ENCODE results near the gene RAN. TPM values are rescaled to one million over a fixed set of nuclear protein-coding genes. Genes with fewer than 3 reads are reported as not detected.
A peak's percentile ranks its signal among the peaks of the same experiment; 100 is the strongest.
"Not testable (repeated sequence)": the region's sequence is repeated elsewhere in the genome, so short reads cannot be mapped to it uniquely, and the experiment has no call there.

The RAN gene
- polyA plus RNA-seq, 2 donors, result 118 to 638 TPM

- Histone ChIP-seq H3K4me1 (ENCODE audit: control insufficient read depth in 2 of 2, insufficient read depth in 2 of 2, low read length in 1 of 2) (peaks cover 5 to 9% of the 10 kb centered on the region in 2 donors), H3K27ac (ENCODE audit: low read depth in 2 of 2, low read length in 1 of 2) (no peak overlapping the region)
- WGBS, 2 donors, result 70 to 73% methylated on average over 17 of the region's 17 CpGs
Observed at GRCh38 chr12:130832561-130833209, 39.2 kb upstream of the RAN start.

GRCh38 chr12:130835011-130835410 lies 36.9 kb upstream of the RAN start:
- Histone ChIP-seq H3K36me3 (ENCODE audit: control insufficient read depth in 2 of 2, insufficient read depth in 2 of 2, low read length in 1 of 2) (no peaks in the 10 kb centered on the region), H3K4me1 (ENCODE audit: control insufficient read depth in 2 of 2, insufficient read depth in 2 of 2, low read length in 1 of 2) (peaks cover 9 to 12% of the 10 kb centered on the region in 2 donors), H3K9me3 (ENCODE audit: control insufficient read depth in 2 of 2, insufficient read depth in 1 of 2, low read depth in 1 of 2, low read length in 1 of 2) (no peaks in the 10 kb centered on the region), H3K27me3 (ENCODE audit: control insufficient read depth in 1 of 2, insufficient read depth in 2 of 2, low read length in 2 of 2) (no peaks in the 10 kb centered on the region), H3K27ac (ENCODE audit: low read depth in 2 of 2, low read length in 1 of 2) (no peak overlapping the region), H3K4me3 (ENCODE audit: low read depth in 1 of 2, low read length in 2 of 2) (no peak overlapping the region)
- 77 to 83% methylated on average over 11 of the region's 11 CpGs for WGBS, 2 donors

More at GRCh38 chr12:130832561-130833209, 39.2 kb upstream of the RAN start:
- Histone ChIP-seq H3K27me3 (ENCODE audit: control insufficient read depth in 1 of 2, insufficient read depth in 2 of 2, low read length in 2 of 2) (no peaks in the 10 kb centered on the region), H3K9me3 (ENCODE audit: control insufficient read depth in 2 of 2, insufficient read depth in 1 of 2, low read depth in 1 of 2, low read length in 1 of 2) (no peaks in the 10 kb centered on the region), H3K4me3 (ENCODE audit: low read depth in 1 of 2, low read length in 2 of 2) (no peak overlapping the region), H3K36me3 (ENCODE audit: control insufficient read depth in 2 of 2, insufficient read depth in 2 of 2, low read length in 1 of 2) (no peaks in the 10 kb centered on the region)

GRCh38 chr12:130835436-130835835 lies 36.4 kb upstream of the RAN start:
- Histone ChIP-seq H3K4me3 (ENCODE audit: low read depth in 1 of 2, low read length in 2 of 2) (no peak overlapping the region), H3K27ac (ENCODE audit: low read depth in 2 of 2, low read length in 1 of 2) (no peak overlapping the region), H3K4me1 (ENCODE audit: control insufficient read depth in 2 of 2, insufficient read depth in 2 of 2, low read length in 1 of 2) (peaks cover 6 to 9% of the 10 kb centered on the region in 2 donors), H3K27me3 (ENCODE audit: control insufficient read depth in 1 of 2, insufficient read depth in 2 of 2, low read length in 2 of 2) (no peaks in the 10 kb centered on the region), H3K36me3 (ENCODE audit: control insufficient read depth in 2 of 2, insufficient read depth in 2 of 2, low read length in 1 of 2) (no peaks in the 10 kb centered on the region), H3K9me3 (ENCODE audit: control insufficient read depth in 2 of 2, insufficient read depth in 1 of 2, low read depth in 1 of 2, low read length in 1 of 2) (no peaks in the 10 kb centered on the region)
- 86 to 89% methylated on average over 6 of the region's 6 CpGs for WGBS, 2 donors

GRCh38 chr12:130838284-130838950 lies 33.4 kb upstream of the RAN start:
- no peaks in the 10 kb centered on the region for H3K36me3 ChIP-seq (ENCODE audit: control insufficient read depth in 2 of 2, insufficient read depth in 2 of 2, low read length in 1 of 2)
- peaks cover 0 to 7% of the 10 kb centered on the region in 2 donors for H3K4me1 ChIP-seq (ENCODE audit: control insufficient read depth in 2 of 2, insufficient read depth in 2 of 2, low read length in 1 of 2)
- peak overlapping the region; percentile 54 to 66 for H3K27ac ChIP-seq (ENCODE audit: low read depth in 2 of 2, low read length in 1 of 2)
- H3K4me3 ChIP-seq (ENCODE audit: low read depth in 1 of 2, low read length in 2 of 2), result peak overlapping the region; percentile 57 to 62
- H3K9me3 ChIP-seq (ENCODE audit: control insufficient read depth in 2 of 2, insufficient read depth in 1 of 2, low read depth in 1 of 2, low read length in 1 of 2), result no peaks in the 10 kb centered on the region
- WGBS, 2 donors, result 3 to 7% methylated on average over 22 to 38 of the region's 38 CpGs
- no peaks in the 10 kb centered on the region for H3K27me3 ChIP-seq (ENCODE audit: control insufficient read depth in 1 of 2, insufficient read depth in 2 of 2, low read length in 2 of 2)

GRCh38 chr12:130838951-130839769 lies 32.7 kb upstream of the RAN start, which contains the start of gene STX2:
TSS of gene STX2 (minus strand) at chr12:130839250. CDS start at chr12:130839099, 151 bp downstream.
- Histone ChIP-seq H3K9me3 (ENCODE audit: control insufficient read depth in 2 of 2, insufficient read depth in 1 of 2, low read depth in 1 of 2, low read length in 1 of 2) (no peaks in the 10 kb centered on the region), H3K27me3 (ENCODE audit: control insufficient read depth in 1 of 2, insufficient read depth in 2 of 2, low read length in 2 of 2) (no peaks in the 10 kb centered on the region), H3K27ac (ENCODE audit: low read depth in 2 of 2, low read length in 1 of 2) (peak within 1 kb of the TSS; percentile 54 to 66), H3K36me3 (ENCODE audit: control insufficient read depth in 2 of 2, insufficient read depth in 2 of 2, low read length in 1 of 2) (no peaks in the 10 kb centered on the region), H3K4me1 (ENCODE audit: control insufficient read depth in 2 of 2, insufficient read depth in 2 of 2, low read length in 1 of 2) (peaks cover 0 to 7% of the 10 kb centered on the region in 2 donors), H3K4me3 (ENCODE audit: low read depth in 1 of 2, low read length in 2 of 2) (peak within 1 kb of the TSS; percentile 57 to 62)
- WGBS, 2 donors, result 1% methylated on average over 56 to 79 of the region's 79 CpGs

- no peak overlapping the region for H3K4me3 ChIP-seq (ENCODE audit: low read depth in 1 of 2, low read length in 2 of 2)
- H3K36me3 ChIP-seq (ENCODE audit: control insufficient read depth in 2 of 2, insufficient read depth in 2 of 2, low read length in 1 of 2), result no peaks in the 10 kb centered on the region
- no peaks in the 10 kb centered on the region for H3K9me3 ChIP-seq (ENCODE audit: control insufficient read depth in 2 of 2, insufficient read depth in 1 of 2, low read depth in 1 of 2, low read length in 1 of 2)
- no peaks in the 10 kb centered on the region for H3K27me3 ChIP-seq (ENCODE audit: control insufficient read depth in 1 of 2, insufficient read depth in 2 of 2, low read length in 2 of 2)
- peaks cover 0 to 7% of the 10 kb centered on the region in 2 donors for H3K4me1 ChIP-seq (ENCODE audit: control insufficient read depth in 2 of 2, insufficient read depth in 2 of 2, low read length in 1 of 2)
- H3K27ac ChIP-seq (ENCODE audit: low read depth in 2 of 2, low read length in 1 of 2), result no peak overlapping the region
- WGBS, 2 donors, result 62 to 63% methylated on average over 11 of the region's 11 CpGs
Observed at GRCh38 chr12:130839770-130840404, 32.0 kb upstream of the RAN start.

- Histone ChIP-seq H3K27me3 (ENCODE audit: control insufficient read depth in 1 of 2, insufficient read depth in 2 of 2, low read length in 2 of 2) (no peaks in the 10 kb centered on the region), H3K27ac (ENCODE audit: low read depth in 2 of 2, low read length in 1 of 2) (no peak overlapping the region), H3K4me1 (ENCODE audit: control insufficient read depth in 2 of 2, insufficient read depth in 2 of 2, low read length in 1 of 2) (no peaks in the 10 kb centered on the region)
Observed at GRCh38 chr12:130846369-130846768, 25.5 kb upstream of the RAN start.

GRCh38 chr12:130847112-130847511 lies 24.8 kb upstream of the RAN start:
- H3K27me3 ChIP-seq (ENCODE audit: control insufficient read depth in 1 of 2, insufficient read depth in 2 of 2, low read length in 2 of 2), result no peaks in the 10 kb centered on the region
- 67 to 79% methylated on average over 7 of the region's 7 CpGs for WGBS, 2 donors
- no peak overlapping the region for H3K4me3 ChIP-seq (ENCODE audit: low read depth in 1 of 2, low read length in 2 of 2)
- no peaks in the 10 kb centered on the region for H3K4me1 ChIP-seq (ENCODE audit: control insufficient read depth in 2 of 2, insufficient read depth in 2 of 2, low read length in 1 of 2)
- no peaks in the 10 kb centered on the region for H3K9me3 ChIP-seq (ENCODE audit: control insufficient read depth in 2 of 2, insufficient read depth in 1 of 2, low read depth in 1 of 2, low read length in 1 of 2)
- H3K36me3 ChIP-seq (ENCODE audit: control insufficient read depth in 2 of 2, insufficient read depth in 2 of 2, low read length in 1 of 2), result no peaks in the 10 kb centered on the region
- no peak overlapping the region for H3K27ac ChIP-seq (ENCODE audit: low read depth in 2 of 2, low read length in 1 of 2)

More at GRCh38 chr12:130846369-130846768, 25.5 kb upstream of the RAN start:
- Histone ChIP-seq H3K36me3 (ENCODE audit: control insufficient read depth in 2 of 2, insufficient read depth in 2 of 2, low read length in 1 of 2) (no peaks in the 10 kb centered on the region), H3K4me3 (ENCODE audit: low read depth in 1 of 2, low read length in 2 of 2) (no peak overlapping the region), H3K9me3 (ENCODE audit: control insufficient read depth in 2 of 2, insufficient read depth in 1 of 2, low read depth in 1 of 2, low read length in 1 of 2) (no peaks in the 10 kb centered on the region)

GRCh38 chr12:130848105-130848504 lies 23.8 kb upstream of the RAN start:
- WGBS, 2 donors, result 90 to 97% methylated on average over 6 of the region's 6 CpGs
- not testable (repeated sequence) for H3K27me3 ChIP-seq (ENCODE audit: control insufficient read depth in 1 of 2, insufficient read depth in 2 of 2, low read length in 2 of 2); H3K4me3 ChIP-seq (ENCODE audit: low read depth in 1 of 2, low read length in 2 of 2); H3K9me3 ChIP-seq (ENCODE audit: control insufficient read depth in 2 of 2, insufficient read depth in 1 of 2, low read depth in 1 of 2, low read length in 1 of 2); H3K27ac ChIP-seq (ENCODE audit: low read depth in 2 of 2, low read length in 1 of 2); H3K36me3 ChIP-seq (ENCODE audit: control insufficient read depth in 2 of 2, insufficient read depth in 2 of 2, low read length in 1 of 2); H3K4me1 ChIP-seq (ENCODE audit: control insufficient read depth in 2 of 2, insufficient read depth in 2 of 2, low read length in 1 of 2)
